Measurements from ENCODE around the gene CDK6.

The CDK6 gene

DNA sequence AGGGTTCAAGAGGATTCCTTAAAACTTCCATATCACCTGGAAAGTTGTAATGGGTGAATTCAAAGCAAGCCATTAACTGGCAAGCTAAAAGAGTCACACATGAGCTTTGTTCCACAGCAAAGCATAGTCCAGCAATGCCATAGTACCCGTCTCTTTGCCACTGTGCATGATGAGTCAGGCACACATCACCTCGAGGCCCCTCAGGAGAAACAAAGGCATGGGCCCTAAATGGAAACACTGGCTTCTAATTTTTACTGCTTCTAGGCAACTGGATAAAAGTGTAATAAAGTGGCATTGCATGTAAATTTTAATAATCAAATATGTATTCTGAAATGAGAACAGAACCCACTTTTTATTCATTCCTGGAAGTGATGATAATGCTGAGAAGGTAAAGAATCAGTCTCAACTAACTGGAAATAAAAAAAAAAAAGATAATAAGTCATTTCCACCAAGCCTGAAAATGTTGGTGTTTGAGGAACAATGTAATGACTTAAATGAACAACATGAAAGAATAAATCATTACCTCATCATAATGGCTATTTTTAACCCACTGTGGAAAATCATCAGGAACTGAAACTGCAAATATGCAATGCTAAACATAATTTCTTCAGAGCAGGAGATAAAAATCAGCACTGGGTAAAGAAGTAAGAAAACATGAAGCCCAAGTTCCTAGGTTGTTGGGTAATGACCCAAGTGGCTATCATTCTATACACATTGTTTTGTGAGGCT lies 104.9 kb downstream of the CDK6 start:
- no peak for DNase-seq

DNA sequence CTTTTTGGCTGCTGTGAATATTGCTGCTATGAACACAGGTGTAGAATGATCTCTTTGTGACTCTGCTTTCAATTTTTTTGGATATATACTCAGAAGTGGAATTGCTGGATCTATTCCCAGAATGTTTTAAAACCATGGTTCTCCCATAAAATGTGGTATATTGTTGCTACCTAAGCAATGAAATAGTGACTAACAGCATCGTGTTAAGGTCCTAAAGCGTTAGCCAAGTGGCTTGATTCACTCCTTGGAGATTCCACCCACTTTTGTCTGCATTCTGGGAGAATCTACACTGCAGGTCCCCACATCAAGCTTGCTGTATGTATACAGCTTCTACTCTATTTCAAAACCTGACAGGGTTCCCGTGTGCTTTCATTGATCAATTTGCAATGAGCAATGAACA lies 105.6 kb downstream of the CDK6 start:
- no peak for DNase-seq

- DNase-seq = no peak
Measured at GRCh38 chr7:92729751-92730150, 106.6 kb downstream of the CDK6 start.

DNA sequence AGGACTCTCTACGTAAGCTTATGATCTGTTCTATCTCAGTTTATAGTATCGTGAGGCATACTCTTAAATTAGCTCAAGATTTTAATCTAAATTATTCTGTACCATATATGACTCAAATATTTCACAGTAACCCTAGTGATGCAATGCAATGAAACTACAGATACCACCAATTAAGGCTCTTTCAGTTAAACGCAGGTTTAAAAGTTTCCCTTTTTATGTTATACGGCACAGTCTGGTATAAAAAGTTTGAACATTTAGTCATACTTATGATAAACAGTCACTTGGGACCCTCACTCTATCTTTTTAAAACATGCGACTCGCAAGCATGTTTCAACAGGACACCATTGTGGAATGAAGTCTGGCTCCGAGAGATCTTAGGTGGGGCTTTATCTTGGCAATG lies 107.2 kb downstream of the CDK6 start:
- no peak for DNase-seq

- DNase-seq = no peak
Measured at GRCh38 chr7:92727755-92728154, 108.6 kb downstream of the CDK6 start.

GRCh38 chr7:92725161-92725925 lies 111.0 kb downstream of the CDK6 start:
- no peak for DNase-seq

DNA sequence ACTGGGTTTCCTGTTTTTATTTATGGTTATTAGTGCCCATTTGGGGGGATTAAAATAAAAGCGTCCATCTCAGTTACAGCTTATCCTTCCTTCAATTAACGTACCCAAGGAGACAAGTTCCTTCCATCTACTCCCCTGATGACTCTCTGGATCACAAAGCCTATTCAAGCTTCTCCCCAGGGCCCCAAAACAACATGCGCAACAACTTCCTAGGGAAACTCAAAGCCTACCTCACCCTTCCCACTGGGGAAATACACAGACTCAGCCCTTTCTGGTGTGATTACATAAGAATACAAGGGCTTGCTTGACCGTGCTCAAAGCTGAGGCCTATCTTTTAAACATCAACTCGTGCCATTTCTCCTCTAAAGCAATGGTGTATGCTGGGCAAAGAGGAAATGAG lies 112.4 kb downstream of the CDK6 start:
- no peak for DNase-seq

DNA sequence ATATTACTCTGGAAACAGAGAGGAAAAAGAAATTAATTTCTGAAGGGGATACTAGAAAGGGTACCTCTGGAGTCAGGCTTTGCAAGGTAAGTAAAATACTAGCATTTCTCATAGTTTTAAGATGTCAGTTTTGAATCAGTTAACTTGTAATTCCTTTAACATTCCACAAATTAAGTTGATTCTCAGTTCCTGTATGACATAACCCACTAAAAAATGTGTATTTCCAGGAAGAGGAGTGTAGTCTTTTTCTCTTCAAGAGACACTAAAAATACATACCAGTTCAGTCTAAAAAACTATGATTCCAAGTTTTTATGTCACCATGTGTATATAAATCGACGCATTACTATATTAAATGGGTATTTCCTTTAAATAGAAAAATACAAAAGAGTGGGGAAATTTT lies 113.2 kb downstream of the CDK6 start:
- no peak for DNase-seq

- DNase-seq = no peak
Measured at GRCh38 chr7:92722541-92722940, 113.8 kb downstream of the CDK6 start.

- no peak for DNase-seq
Measured at GRCh38 chr7:92720604-92721350, 115.6 kb downstream of the CDK6 start.

- DNase-seq = peak; percentile 38
Measured at GRCh38 chr7:92717993-92718716, 118.2 kb downstream of the CDK6 start.

DNA sequence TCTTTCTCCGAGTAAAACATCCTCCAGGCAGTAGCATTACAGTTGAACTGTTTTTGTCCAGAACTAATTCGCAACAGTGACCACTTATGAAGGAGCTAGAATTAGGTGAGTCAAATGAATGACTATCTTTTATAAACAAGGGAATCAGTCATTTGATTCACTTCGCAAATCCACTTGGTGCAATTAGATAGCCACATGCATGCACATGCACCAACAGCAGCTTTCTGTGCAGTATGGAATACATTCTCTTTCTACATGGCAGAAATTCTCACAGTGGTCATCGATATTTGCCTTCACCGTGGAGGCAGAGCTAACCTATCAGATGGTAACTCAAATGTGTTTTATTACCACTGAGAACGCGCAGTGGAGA lies 118.8 kb downstream of the CDK6 start:
- DNase-seq = no peak

DNA sequence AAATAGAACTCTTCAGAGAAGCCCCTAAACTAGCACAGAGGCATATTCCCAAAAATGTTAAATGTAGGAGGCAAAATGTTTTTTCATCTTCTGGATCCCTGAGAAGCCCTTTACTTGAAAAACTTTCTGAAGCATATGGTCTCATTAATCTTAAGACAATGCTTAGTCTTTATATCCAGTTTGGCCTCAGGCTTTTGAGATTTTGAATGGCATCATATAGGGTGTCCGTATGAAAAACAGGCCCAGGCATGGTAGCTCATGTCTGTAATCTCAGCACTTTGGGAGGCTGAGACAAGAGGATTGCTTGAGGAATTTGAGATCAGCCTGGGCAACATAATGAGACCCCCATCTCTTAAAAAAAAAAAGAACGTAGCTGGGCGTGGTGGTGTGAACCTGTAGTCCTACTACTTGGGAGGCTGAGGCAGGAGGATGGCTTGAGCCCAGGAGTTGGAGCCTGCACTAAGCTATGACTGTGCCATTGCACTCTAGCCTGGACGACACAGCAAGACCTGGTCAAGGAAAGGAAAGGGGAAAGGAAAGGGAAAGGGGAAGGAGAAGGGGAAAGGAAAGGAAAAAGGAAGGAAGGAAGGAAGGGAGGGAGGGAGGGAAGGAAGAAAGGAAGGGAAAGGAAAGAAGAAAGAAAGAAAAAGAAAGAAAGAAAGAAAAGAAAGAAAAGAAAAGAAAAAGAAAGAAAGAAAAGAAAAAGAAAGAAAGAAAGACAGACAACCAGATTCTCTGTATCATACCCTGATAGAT lies 119.4 kb downstream of the CDK6 start:
- DNase-seq = no peak

DNA sequence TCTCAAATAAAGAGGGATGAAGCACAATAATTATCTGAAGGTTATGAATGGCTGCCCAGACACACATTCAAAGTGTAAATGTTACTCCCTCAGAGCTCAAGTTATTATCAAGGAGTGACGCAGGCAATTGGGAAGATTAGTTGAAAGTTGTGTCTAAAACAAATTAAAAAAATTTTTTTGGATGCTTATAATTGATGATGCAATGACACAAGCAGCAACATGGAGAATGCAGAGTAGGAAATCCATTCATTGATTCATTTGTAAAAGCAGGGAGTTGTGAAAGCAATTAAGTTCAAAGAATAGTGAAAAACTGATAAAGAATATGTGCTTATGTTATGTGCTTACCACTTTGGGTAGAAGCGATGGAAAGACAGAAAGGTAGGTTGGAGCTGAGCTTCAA lies 120.4 kb downstream of the CDK6 start:
- DNase-seq = no peak

- DNase-seq = no peak
Measured at GRCh38 chr7:92714767-92715166, 121.6 kb downstream of the CDK6 start.

DNA sequence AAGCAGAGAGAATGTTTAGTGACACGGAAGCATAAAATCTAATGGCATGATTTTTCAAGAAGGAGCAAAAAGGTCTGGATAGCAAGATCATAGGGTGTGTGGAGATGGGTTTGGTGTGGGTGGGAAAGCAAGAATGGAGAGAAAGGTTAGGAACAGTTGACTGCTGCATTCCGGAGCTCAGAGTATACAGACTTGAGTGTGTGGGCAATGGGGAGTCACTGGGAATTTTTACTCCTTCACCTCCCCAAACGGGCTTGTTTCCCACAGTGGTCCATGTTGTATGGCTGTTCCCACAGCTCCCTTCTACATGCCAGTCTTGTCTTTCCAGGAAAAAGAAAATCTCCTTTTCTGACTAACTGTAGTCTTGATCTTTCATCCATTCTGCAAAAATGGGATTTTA lies 122.1 kb downstream of the CDK6 start:
- no peak for DNase-seq

DNA sequence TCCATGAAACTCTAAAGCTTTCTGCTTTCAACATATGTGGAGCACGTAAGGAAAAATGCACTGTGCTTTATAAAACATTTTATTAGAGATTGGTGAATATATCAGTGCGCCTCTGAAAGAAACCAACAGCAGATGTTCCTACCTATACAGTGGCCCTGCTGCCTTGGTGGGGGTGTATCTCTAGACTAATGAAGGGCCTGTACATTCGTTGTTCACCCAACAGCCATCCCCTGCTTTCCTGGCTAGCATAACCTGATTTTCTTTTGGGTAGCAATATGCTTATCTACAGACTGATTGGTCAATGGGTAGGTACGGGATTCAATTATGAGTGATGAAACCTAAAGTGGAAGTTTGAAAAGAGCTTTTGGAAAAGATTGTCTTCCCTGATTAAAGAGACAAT lies 126.5 kb downstream of the CDK6 start:
- no peak for DNase-seq

GRCh38 chr7:92709150-92709549 lies 127.2 kb downstream of the CDK6 start:
- no peak for DNase-seq

GRCh38 chr7:92708111-92709042 lies 128.0 kb downstream of the CDK6 start:
- DNase-seq = no peak

DNA sequence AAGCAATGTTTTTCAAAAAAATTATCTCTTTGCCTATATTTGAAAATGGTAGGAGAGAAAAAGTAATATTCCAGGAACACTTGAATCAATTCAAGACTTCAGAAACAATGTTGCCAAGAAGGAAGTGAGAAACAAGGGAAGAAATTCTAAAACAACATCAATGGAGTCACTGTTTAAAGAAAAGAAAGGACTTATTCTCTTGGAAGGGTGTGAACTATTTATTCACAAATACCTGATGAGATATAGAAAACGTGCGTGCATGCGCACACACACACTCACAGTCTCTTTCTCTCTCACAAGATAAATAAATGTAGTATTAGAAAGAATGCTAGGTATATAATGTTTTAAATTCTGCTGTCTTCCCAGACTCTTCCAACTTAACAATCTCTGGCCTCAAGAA lies 128.9 kb downstream of the CDK6 start:
- no peak for DNase-seq

GRCh38 chr7:92706563-92706962 lies 129.8 kb downstream of the CDK6 start:
- no peak for DNase-seq
